IPS-15b (cell line): Measurements from ENCODE around the gene DMPK.
"Not testable (repeated sequence)": the region's sequence is repeated elsewhere in the genome, so short reads cannot be mapped to it uniquely, and the experiment has no call there.

ENCODE experiments used
- H3K27me3 ChIP-seq: one replicate; pipeline ENCODE4 v1.6.1; 2013; ENCODE audit warnings: low read length; ENCODE audit not compliant: control insufficient read depth, insufficient read depth
- H3K36me3 ChIP-seq: one replicate; pipeline ENCODE4 v1.6.1; 2013; ENCODE audit warnings: low read length; ENCODE audit not compliant: control insufficient read depth, insufficient read depth
- H3K4me1 ChIP-seq: one replicate; pipeline ENCODE4 v1.6.1; 2013; ENCODE audit warnings: mild to moderate bottlenecking, low read length; ENCODE audit not compliant: control insufficient read depth, insufficient read depth
- H3K4me3 ChIP-seq: one replicate; pipeline ENCODE4 v1.5.1; 2013; ENCODE audit warnings: low read depth, low read length
- H3K9ac ChIP-seq: one replicate; pipeline ENCODE4 v1.6.1; 2013; ENCODE audit warnings: low read depth, mild to moderate bottlenecking, low read length
- H3K9me3 ChIP-seq: one replicate; pipeline ENCODE4 v1.6.1; 2013; ENCODE audit warnings: mild to moderate bottlenecking, low read length; ENCODE audit not compliant: control insufficient read depth, insufficient read depth

DMPK gene

DNA sequence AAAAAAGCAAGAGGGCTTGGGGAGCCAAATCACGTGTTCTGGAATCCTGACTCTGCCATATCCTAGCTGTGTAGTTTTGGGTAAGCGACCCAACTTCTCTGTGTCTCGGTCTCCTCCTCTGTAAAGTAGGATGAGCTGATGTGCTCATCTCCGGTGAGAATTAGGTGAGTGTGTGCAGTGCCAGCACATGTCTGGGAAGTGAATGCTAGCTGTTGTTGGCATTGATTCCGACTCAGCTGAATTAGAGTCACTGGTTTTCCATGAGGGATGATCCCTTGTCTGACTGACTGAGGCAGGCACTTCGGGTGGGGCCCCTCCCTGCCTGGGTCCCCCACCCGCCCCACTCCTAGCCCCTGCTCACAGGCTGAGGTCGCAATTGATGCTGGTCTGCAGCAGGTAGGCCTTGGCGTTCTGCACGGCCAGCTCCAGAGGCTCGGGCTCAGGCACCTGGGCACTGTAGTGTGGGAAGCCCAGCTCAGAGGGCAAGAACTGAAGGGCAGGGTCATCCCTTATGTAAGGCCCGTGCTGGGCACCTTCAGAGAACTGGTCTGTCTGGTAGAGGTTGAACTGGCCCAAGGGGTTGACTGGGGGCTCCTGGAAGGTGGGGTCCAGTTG is 32.0 kb upstream of the DMPK start:
- Histone ChIP-seq H3K4me1 (peaks cover 5% of the 10 kb centered on the region), H3K4me3 (no peak overlapping the region), H3K9ac (no peak overlapping the region), H3K9me3 (no peaks in the 10 kb centered on the region), H3K27me3 (no peaks in the 10 kb centered on the region), H3K36me3 (no peaks in the 10 kb centered on the region)

GRCh38 chr19:45812297-45812696 is 30.0 kb upstream of the DMPK start:
- Histone ChIP-seq H3K4me3 (no peak overlapping the region), H3K9ac (no peak overlapping the region), H3K9me3 (no peaks in the 10 kb centered on the region), H3K27me3 (no peaks in the 10 kb centered on the region), H3K4me1 (peaks cover under 1% of the 10 kb centered on the region), H3K36me3 (no peaks in the 10 kb centered on the region)

DNA sequence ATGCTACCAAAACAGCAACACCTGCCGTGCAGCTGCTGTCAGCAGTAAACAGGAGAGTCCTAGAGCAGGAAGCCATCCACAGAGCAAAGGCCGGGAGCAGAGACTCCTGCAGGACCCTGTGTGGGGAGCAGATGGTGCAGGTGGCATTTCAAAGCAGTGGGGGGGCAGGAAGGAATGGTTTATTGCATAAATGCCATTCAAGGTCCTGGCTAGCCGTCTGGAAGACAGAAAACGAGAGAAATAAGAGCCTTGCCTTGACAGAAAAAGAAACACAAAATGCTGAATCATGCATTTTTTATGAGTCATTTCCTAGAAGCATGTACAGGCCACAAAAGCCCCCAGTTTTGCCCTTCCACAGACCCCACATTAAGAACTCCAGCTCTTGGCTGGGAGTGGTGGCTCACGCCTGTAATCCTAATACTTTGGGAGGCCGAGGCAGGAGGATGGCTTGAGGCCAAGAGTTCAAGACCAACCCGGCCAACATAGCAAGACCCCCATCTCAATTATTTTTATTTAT is 27.4 kb upstream of the DMPK start:
- no peaks in the 10 kb centered on the region for H3K4me1 ChIP-seq
- H3K27me3 ChIP-seq = no peaks in the 10 kb centered on the region
- H3K9ac ChIP-seq = no peak overlapping the region
- H3K4me3 ChIP-seq = no peak overlapping the region
- no peaks in the 10 kb centered on the region for H3K36me3 ChIP-seq
- no peaks in the 10 kb centered on the region for H3K9me3 ChIP-seq

DNA sequence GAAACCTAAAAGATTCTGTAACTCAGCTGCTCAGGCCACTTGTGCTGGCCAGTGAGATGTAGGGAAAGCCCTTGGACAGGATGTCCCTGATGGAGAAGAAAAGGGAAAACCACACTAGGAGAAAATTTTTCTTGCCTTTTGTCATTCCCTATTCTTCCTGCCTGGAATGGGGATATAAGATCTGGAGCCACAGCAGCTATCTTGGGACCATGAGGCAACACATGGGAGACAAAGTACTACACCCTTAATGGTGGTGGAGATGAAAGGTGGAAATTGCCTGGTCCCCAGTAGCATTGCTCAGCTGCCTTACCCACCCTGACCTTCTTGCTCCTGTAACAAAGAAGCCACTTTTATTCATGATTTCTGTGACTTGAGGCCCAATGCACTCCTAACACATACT is 23.4 kb upstream of the DMPK start:
- Histone ChIP-seq H3K9me3 (no peaks in the 10 kb centered on the region), H3K36me3 (no peaks in the 10 kb centered on the region), H3K9ac (no peak overlapping the region), H3K27me3 (no peaks in the 10 kb centered on the region), H3K4me3 (no peak overlapping the region), H3K4me1 (no peaks in the 10 kb centered on the region)

DNA sequence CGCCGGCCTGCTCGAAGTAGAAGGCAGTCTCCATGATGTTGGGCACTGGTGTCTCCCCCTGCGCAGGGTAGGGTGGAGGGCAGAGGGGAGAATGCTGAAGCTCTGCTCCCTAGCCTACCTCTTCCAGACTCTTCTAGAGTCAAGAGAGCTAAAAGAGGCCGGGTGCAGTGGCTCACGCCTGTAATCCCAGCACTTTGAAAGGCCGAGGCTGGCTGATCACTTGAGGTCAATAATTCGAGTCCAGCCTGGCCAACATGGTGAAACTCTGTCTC is 22.6 kb upstream of the DMPK start:
- Histone ChIP-seq H3K27me3 (no peaks in the 10 kb centered on the region), H3K9me3 (no peaks in the 10 kb centered on the region), H3K9ac (no peak overlapping the region), H3K4me1 (no peaks in the 10 kb centered on the region), H3K36me3 (no peaks in the 10 kb centered on the region), H3K4me3 (no peak overlapping the region)

DNA sequence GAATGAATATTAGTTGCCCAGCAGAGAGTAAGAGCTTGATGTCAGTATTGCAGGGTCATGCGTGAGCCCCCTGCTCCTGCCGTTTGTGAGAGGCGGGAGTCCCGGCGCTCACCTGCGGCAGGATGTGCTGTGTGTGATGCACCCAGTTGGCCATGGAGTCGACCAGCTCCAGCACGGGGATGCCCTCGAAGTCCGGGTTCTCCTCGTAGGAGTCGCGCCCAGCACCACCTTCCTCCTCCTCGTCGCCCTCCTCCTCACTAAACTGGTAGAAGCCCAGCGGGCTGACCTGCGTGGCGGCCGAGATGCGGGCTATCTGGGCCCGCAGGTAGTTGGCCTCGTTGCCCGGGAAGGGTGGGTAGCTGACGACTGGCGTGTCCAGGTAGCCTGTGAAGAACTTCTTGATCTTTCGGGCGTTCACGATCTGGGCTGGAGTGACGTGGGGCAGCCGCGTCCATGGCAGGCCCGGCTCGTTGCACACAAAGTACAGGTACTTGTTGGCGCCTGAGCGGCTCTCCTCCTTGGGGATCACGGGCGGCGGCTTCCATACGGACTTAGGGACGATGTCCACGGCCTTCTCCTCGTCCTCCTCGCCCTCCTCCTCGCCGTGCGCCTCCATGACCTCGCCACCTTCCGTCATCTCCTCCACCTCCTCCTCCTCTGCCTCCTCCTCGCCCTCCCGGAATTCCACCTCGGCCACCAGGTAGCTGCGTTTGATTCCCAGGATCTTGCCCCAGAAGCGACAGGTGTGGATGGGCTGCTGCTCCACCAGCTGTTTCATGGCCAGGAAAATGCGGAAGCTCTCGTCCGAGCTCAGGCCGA is 22.1 kb upstream of the DMPK start:
- H3K9ac ChIP-seq = no peak overlapping the region
- H3K36me3 ChIP-seq = no peaks in the 10 kb centered on the region
- no peaks in the 10 kb centered on the region for H3K27me3 ChIP-seq
- H3K4me1 ChIP-seq = no peaks in the 10 kb centered on the region
- H3K4me3 ChIP-seq = no peak overlapping the region
- H3K9me3 ChIP-seq = no peaks in the 10 kb centered on the region

- H3K4me1 ChIP-seq = no peaks in the 10 kb centered on the region
- H3K27me3 ChIP-seq = no peaks in the 10 kb centered on the region
- no peaks in the 10 kb centered on the region for H3K9me3 ChIP-seq
- H3K36me3 ChIP-seq = no peaks in the 10 kb centered on the region
- no peak overlapping the region for H3K9ac ChIP-seq
- no peak overlapping the region for H3K4me3 ChIP-seq
Observed at GRCh38 chr19:45801603-45802175, 19.4 kb upstream of the DMPK start.

DNA sequence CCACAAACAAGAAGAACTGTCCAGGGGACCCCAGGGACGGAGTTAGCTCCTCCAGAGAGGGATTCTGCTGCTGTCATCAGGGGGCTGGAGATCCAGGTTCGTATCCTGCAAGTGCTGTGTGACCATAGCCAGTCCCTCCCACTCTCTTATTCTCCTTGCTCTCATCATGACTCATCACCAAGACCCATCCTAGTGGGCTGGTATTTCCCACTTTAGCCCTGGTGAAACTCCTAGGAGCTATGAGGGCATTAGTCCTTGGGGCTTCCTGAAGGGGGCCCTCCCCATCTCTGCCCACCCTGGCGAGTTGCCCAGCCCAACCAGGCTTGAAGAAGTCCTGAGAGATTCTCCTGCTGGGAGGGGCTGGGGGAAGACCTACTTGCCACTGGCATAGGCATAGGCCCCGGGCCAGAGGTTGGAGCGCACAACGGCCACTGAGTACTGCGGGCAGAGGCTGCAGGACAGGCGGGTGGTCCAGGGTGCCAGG is 17.8 kb upstream of the DMPK start:
- no peaks in the 10 kb centered on the region for H3K27me3 ChIP-seq
- no peaks in the 10 kb centered on the region for H3K4me1 ChIP-seq
- no peak overlapping the region for H3K4me3 ChIP-seq
- H3K9ac ChIP-seq = no peak overlapping the region
- H3K9me3 ChIP-seq = no peaks in the 10 kb centered on the region
- H3K36me3 ChIP-seq = no peaks in the 10 kb centered on the region

GRCh38 chr19:45799541-45799940 is 17.3 kb upstream of the DMPK start:
- not testable (repeated sequence) for H3K36me3 ChIP-seq, H3K27me3 ChIP-seq, H3K9ac ChIP-seq, H3K4me1 ChIP-seq, H3K4me3 ChIP-seq, H3K9me3 ChIP-seq

DNA sequence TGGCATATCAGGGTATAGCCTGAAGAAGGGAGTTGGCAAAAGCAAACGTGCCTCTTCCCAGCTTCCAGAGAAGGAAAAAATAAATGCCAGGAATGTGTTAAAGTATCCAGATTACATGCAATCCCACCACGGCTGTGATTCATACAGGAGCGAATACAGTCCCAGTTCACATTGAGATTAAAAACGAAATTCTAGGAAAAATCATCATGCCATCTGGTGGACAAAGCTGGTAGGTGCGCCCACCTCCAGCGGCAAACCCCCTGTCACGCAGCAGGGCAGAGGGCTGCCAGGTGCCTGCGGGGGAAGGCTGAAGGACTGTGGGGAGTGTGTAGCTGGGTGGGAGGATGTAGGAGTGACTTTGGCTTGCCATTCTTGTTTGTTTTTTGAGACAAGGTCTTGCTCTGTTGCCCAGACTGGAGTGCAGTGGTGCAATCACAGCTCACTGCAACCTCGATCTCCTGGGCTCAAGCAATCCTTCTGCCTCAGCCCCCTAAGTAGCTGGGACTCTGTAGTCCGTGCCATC is 16.8 kb upstream of the DMPK start:
- H3K27me3 ChIP-seq = no peaks in the 10 kb centered on the region
- H3K36me3 ChIP-seq = no peaks in the 10 kb centered on the region
- no peak overlapping the region for H3K9ac ChIP-seq
- H3K4me1 ChIP-seq = no peaks in the 10 kb centered on the region
- no peak overlapping the region for H3K4me3 ChIP-seq
- no peaks in the 10 kb centered on the region for H3K9me3 ChIP-seq

GRCh38 chr19:45794627-45795026 is 12.3 kb upstream of the DMPK start:
- Histone ChIP-seq H3K9me3 (no peaks in the 10 kb centered on the region), H3K9ac (no peak overlapping the region), H3K27me3 (no peaks in the 10 kb centered on the region), H3K4me3 (no peak overlapping the region), H3K4me1 (peaks cover 4% of the 10 kb centered on the region), H3K36me3 (no peaks in the 10 kb centered on the region)

DNA sequence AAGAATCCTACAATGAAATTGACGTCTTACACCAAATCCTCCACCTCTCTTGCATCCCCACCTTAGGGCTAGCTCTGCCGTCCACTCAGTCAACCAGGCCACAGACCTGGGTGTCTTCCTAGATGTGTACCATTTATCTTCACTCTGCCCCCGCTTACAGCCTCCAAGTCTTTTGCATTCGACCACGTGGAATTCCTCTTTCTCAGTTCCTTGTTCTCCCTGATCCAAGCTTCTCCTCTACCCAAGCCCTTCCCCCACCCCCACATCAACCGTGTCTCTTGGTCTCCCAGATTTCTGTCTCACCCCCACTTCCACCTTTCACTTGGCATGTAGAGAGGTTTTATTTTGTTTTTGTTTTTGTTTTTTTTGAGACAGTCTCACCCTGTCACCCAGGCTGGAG is 11.6 kb upstream of the DMPK start:
- Histone ChIP-seq H3K4me1 (peaks cover 4% of the 10 kb centered on the region), H3K9ac (no peak overlapping the region), H3K9me3 (no peaks in the 10 kb centered on the region), H3K4me3 (no peak overlapping the region), H3K27me3 (no peaks in the 10 kb centered on the region), H3K36me3 (peaks cover 2% of the 10 kb centered on the region)
